Measurements from ENCODE around the gene CTAG1A.
"Not testable (repeated sequence)": the region's sequence is repeated elsewhere in the genome, so short reads cannot be mapped to it uniquely, and the experiment has no call there.

CTAG1A gene

DNA sequence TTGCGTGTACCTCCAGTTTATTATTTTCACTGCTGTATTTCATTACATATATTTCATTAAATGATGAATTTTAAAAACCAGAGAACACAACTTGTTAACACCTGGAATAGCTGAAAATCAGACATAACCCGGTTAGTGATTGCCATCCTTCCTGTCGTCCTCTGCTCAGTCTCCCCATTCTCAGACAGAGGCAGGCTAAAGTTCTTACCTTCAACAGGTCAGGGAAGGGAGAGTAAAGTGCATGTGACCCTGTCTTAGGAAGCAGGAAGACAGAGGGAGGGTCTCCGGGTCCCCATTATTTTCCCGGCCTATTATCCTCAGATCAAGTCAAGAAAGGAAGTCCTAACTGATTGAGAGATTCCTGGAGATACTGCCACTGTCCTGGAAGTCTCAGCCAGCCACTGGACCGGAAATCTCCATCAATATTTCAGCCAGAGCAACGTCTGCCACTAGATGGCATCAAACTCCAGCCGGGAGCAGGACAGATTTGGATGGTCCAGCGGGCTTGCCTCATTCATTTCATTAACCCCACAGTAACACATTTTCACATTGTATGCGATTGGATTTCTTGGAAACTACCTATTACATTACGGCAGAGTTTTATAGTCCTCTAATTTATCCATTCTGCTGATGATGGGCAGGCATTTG is 36.0 kb downstream of the CTAG1A start:
- not testable (repeated sequence) for DNase-seq

DNA sequence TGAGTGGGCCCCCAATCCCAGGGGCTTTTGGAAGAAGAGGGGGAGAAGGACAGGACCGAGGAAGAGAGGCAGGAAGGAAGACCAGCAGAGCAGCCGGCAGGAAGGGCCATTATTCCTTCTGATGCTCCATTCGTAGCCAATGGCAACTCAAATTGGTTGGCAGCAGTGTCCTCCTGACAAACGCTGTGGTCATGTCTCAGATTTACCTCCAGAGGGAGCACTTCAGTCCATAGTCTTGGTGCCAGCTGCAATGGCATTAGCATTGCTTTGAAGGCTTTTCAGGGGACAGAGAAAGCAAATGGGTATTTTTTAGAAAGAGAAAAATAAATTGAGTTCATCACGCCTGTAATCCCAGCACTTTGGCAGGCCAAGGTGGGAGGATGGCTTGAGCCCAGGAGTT is 44.0 kb downstream of the CTAG1A start:
- not testable (repeated sequence) for DNase-seq

DNA sequence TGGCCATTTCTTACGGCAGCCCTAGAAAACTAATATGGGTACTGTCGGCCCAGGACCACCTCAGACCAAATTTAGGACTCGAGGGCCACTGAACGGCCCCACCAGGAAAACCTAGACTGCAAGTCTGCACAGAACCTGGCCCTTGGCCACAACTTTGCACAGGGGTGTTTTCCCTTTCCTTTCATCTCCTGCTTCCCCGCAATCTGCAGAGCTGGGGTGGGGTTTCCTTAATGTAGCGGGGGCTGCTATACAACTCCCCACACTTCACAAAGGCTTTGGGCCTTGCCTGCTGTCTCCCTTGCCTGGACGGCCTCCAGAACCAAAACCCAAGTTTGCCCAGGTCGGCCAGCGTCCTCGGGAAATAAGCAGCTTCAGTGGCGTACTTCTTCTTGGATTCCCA is 46.0 kb downstream of the CTAG1A start:
- DNase-seq = not testable (repeated sequence)

DNA sequence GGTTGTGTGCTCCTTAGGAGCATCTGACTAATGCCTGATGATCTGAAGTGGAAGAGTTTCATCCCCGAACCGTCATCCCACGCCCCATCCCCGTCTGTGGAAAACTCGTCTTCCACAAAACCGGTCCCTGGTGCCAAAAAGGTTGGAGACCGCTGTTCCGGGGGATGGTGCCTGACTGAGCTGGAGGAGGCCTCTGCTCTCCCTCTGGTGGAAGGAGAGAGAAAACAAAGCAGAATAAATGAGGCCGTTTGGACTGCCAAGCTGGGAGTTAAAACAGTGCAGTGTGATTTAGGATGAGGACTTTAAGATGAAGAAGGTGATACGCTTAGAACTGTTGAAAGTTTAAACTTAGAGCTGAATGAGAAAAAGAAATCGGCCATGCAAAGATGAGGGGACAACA is 48.7 kb downstream of the CTAG1A start:
- DNase-seq = not testable (repeated sequence)

All from NCI-H1092 treated with DMSO at 0.1 percent for 48 hours (cell line).